Keratinocyte (primary cell): ENCODE results near the gene RAI1. TPM values are rescaled to one million over a fixed set of nuclear protein-coding genes. Genes with fewer than 3 reads are reported as not detected.

Source experiments
- DNase-seq: peaks from one replicate; pipeline ENCODE4 v3.0.0-alpha.2; 2011; ENCODE audit warnings: low read depth, missing footprints, low spot score
- FAIRE-seq: peaks from 2 replicates; lab custom pipeline; 2011; peaks lifted over from hg19 to GRCh38; lab: Jason Lieb, UNC
- H2AFZ ChIP-seq: 2 replicates; pipeline ENCODE4 v1.6.0; 2012; ENCODE audit warnings: low read length, control low read depth, inconsistent platforms; ENCODE audit not compliant: control insufficient read depth
- H3K27ac ChIP-seq: 2 replicates; pipeline ENCODE4 v1.5.1; 2011; ENCODE audit warnings: low read length; ENCODE audit not compliant: control insufficient read depth, insufficient read depth
- H3K27me3 ChIP-seq: 3 replicates; pipeline ENCODE4 v1.6.0; 2011; ENCODE audit warnings: low read length; ENCODE audit not compliant: control insufficient read depth, insufficient read depth; ENCODE audit errors: extremely low read depth
- H3K36me3 ChIP-seq, 2 experiments: 2 replicates in 1 of 2; 3 replicates in 1 of 2; pipeline ENCODE4 v1.5.1; 2011; ENCODE audit warnings: low read length in 2 of 2, mild to moderate bottlenecking in 1 of 2; ENCODE audit not compliant: control insufficient read depth in 2 of 2, insufficient read depth in 2 of 2; ENCODE audit errors: extremely low read depth in 1 of 2
- H3K4me1 ChIP-seq: 3 replicates; pipeline ENCODE4 v1.5.1; 2011; ENCODE audit warnings: low read length; ENCODE audit not compliant: control insufficient read depth, insufficient read depth; ENCODE audit errors: extremely low read depth
- H3K4me2 ChIP-seq: 3 replicates; pipeline ENCODE4 v1.6.0; 2011; ENCODE audit warnings: low read depth, low read length; ENCODE audit not compliant: control insufficient read depth, insufficient read depth; ENCODE audit errors: extremely low read depth
- H3K4me3 ChIP-seq, 3 experiments: fragments of 200-600 bp in 1 of 3; sonication (generic) in 1 of 3; 2 replicates in 2 of 3; 3 replicates in 1 of 3; pipeline ENCODE4 v1.5.1; 2011 to 2016; ENCODE audit warnings: low read length in 3 of 3, mild to moderate bottlenecking in 3 of 3, control low read depth in 2 of 3, inconsistent platforms in 1 of 3, low read depth in 1 of 3, mixed read lengths in 1 of 3, mixed run types in 1 of 3, moderate library complexity in 1 of 3; ENCODE audit not compliant: control insufficient read depth in 2 of 3, insufficient read depth in 2 of 3; ENCODE audit errors: extremely low read depth in 1 of 3
- H3K79me2 ChIP-seq: 2 replicates; pipeline ENCODE4 v1.6.0; 2012; ENCODE audit warnings: low read length; ENCODE audit not compliant: control insufficient read depth, insufficient read depth
- H3K9ac ChIP-seq: 3 replicates; pipeline ENCODE4 v1.6.0; 2011; ENCODE audit warnings: low read length; ENCODE audit not compliant: control insufficient read depth, insufficient read depth; ENCODE audit errors: extremely low read depth
- H3K9me1 ChIP-seq: 3 replicates; pipeline ENCODE4 v1.6.0; 2011; ENCODE audit warnings: low read length; ENCODE audit not compliant: control insufficient read depth, insufficient read depth; ENCODE audit errors: extremely low read depth
- H3K9me3 ChIP-seq: 2 replicates; pipeline ENCODE4 v1.5.1; 2012; ENCODE audit warnings: low read depth, low read length; ENCODE audit not compliant: control insufficient read depth
- H4K20me1 ChIP-seq: 3 replicates; pipeline ENCODE4 v1.6.0; 2011; ENCODE audit warnings: low read length; ENCODE audit not compliant: control insufficient read depth, insufficient read depth; ENCODE audit errors: extremely low read depth
- EZH2 ChIP-seq: IDR thresholded peaks from one replicate; pipeline ENCODE4 v1.6.1; 2012; ENCODE audit warnings: inconsistent platforms, mild to moderate bottlenecking, low read length, moderate library complexity
- dilution Hi-C: fragments of 300-500 bp; cut with MboI; formaldehyde crosslinking; loops from one replicate; pipeline ENCODE4 v1.7.0; 2020; ENCODE audit warnings: low sequenced_read_pairs; ENCODE audit not compliant: extremely low pct_ligation_motif_present
- polyA plus RNA-seq, 5 experiments: library from polyadenylated mRNA; depleted of rRNA in 3 of 5; stranded (reverse) in 3 of 5; stranded (forward) in 1 of 5; unstranded in 1 of 5; fragments of >200 nt; gene quantifications; 1 replicate in 1 of 5; 2 replicates in 3 of 5; 3 replicates in 1 of 5; pipeline versions ENCODE4 v1.2.1 to v1.2.3, GENCODE V29; 2011 to 2012; ENCODE audit warnings: missing spikeins in 2 of 5, low read depth in 1 of 5, low replicate concordance in 1 of 5
- TF ChIP-seq, protein P1 (sequence below), 3 experiments: IDR thresholded peaks in 1 of 3; conservative IDR thresholded peaks in 1 of 3; optimal IDR thresholded peaks in 1 of 3; 2 replicates in 2 of 3; 3 replicates in 1 of 3; pipeline versions ENCODE3 to v1.5.1; 2011; ENCODE audit warnings: low read length in 3 of 3, mild to moderate bottlenecking in 3 of 3, moderate library complexity in 2 of 3, control low read depth in 1 of 3, inconsistent platforms in 1 of 3; ENCODE audit not compliant: insufficient read depth in 2 of 3; ENCODE audit errors: extremely low read depth in 1 of 3

Gene RAI1
- polyA plus RNA-seq, 1 donor (not counting 4 experiments of a cell fraction or from before 2014, with no cell fraction given) = 2.6 TPM

DNA sequence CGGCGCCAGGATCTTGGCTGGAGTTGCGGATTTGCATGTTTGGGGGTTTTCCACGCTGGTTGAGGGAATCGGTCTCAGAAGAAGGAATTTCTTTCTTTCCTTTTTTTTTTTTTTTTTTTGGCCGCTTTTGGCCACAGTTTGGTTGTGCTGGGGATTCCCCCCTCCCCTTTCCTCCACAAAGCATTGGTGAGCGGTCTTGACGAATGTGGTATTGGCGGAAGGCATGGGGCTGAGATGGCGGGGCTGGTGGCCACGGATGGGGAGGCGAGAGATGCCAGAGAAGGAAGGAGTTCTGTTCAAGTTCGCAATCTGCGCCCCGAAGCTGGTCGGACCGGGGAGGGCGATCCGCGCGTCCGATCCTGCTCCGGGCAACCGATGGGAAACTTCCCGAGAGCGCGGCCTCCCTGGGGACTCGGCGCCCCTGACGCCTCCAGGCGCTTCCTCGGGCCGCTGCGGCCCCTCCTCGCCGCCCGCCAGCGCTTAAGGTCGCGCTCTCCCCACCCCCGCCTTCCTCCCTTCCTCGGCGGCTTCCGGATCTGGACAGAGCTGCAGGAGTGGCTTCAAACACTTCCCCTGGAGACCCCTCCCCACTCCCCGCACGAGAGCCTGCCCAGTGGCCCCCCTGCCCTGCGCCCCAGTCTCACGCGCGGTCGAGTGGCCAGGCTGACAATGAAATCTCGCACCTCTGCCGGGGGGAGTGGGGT, 43.2 kb downstream of the RAI1 start:
- Histone ChIP-seq H3K4me1 (peaks cover 39% of the 10 kb centered on the region), H3K9me3 (no peaks in the 10 kb centered on the region), H3K4me2 (peak overlapping the region; percentile 60), H3K27me3 (no peaks in the 10 kb centered on the region), H3K27ac (no peak overlapping the region), H3K9me1 (peaks cover 5% of the 10 kb centered on the region), H3K9ac (no peak overlapping the region), H3K36me3 (peaks cover 2 to 5% of the 10 kb centered on the region in 2 experiments), H2AFZ (no peak overlapping the region), H4K20me1 (peaks cover 43% of the 10 kb centered on the region), H3K4me3 (no peak overlapping the region), H3K79me2 (peaks cover 56% of the 10 kb centered on the region)
- dilution Hi-C loops = no loop called here
- FAIRE-seq (no peak), DNase-seq (no peak)
- no peak for TF ChIP-seq EZH2
- TF ChIP-seq, protein P1, sequence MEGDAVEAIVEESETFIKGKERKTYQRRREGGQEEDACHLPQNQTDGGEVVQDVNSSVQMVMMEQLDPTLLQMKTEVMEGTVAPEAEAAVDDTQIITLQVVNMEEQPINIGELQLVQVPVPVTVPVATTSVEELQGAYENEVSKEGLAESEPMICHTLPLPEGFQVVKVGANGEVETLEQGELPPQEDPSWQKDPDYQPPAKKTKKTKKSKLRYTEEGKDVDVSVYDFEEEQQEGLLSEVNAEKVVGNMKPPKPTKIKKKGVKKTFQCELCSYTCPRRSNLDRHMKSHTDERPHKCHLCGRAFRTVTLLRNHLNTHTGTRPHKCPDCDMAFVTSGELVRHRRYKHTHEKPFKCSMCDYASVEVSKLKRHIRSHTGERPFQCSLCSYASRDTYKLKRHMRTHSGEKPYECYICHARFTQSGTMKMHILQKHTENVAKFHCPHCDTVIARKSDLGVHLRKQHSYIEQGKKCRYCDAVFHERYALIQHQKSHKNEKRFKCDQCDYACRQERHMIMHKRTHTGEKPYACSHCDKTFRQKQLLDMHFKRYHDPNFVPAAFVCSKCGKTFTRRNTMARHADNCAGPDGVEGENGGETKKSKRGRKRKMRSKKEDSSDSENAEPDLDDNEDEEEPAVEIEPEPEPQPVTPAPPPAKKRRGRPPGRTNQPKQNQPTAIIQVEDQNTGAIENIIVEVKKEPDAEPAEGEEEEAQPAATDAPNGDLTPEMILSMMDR (optimal IDR thresholded peaks at IDR 0.05 in 1 of 3, IDR thresholded peaks at IDR 0.05 in 1 of 3, conservative IDR thresholded peaks at IDR 0.05 in 1 of 3; ENCODE audit: extremely low read depth in 1 of 3, insufficient read depth in 2 of 3, low read length in 3 of 3) = no peak

DNA sequence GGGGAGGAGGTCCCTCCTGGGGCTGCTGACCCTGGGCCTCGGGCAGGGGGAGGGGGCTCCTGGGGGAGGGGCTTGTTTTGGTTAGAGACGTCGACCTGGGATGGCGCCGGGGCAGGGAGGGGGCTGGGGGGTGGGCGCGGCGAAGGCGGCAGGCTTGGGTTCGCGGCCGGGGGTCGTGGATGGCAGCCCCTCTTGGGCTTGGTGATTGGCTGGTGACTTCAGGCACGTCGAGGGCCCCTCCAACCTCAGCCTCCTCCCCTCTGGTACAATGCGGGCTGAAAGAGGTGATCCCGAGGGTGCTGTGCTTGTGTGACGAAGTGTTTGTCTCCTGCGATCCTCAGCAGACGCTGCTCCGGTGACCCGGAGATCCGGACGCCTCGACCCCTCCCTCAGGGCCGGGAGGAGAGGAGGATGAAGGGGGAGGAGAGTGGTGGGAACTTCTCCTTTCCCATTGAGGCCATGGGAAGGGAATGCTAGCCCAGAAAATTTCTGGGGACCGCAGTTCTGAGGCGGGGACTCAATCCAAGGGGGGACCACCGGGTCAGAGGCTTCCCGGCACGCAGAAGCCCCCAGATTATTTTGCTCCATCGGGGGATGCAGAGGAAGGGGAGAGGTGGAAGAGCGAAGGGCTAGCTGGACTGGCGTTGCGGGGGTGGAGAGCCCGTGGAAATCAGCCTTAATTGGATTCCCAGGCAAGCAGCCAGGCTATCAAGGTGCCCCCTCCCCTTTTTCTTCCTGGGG, 43.9 kb downstream of the RAI1 start:
- Histone ChIP-seq H3K4me3 (no peak overlapping the region), H3K4me1 (peaks cover 39% of the 10 kb centered on the region), H3K9me1 (peaks cover 5% of the 10 kb centered on the region), H3K27ac (no peak overlapping the region), H3K9ac (no peak overlapping the region), H3K9me3 (no peaks in the 10 kb centered on the region), H3K27me3 (no peaks in the 10 kb centered on the region), H4K20me1 (peaks cover 43% of the 10 kb centered on the region), H3K36me3 (peaks cover 2 to 5% of the 10 kb centered on the region in 2 experiments), H3K4me2 (no peak overlapping the region), H2AFZ (no peak overlapping the region), H3K79me2 (peaks cover 63% of the 10 kb centered on the region)
- DNase-seq (no peak), FAIRE-seq (no peak)
- dilution Hi-C loops = no loop called here
- no peak for TF ChIP-seq EZH2
- TF ChIP-seq, protein P1 (optimal IDR thresholded peaks at IDR 0.05 in 1 of 3, IDR thresholded peaks at IDR 0.05 in 1 of 3, conservative IDR thresholded peaks at IDR 0.05 in 1 of 3; ENCODE audit: extremely low read depth in 1 of 3, insufficient read depth in 2 of 3, low read length in 3 of 3) = no peak
